Rectal smooth muscle tissue (tissue), 1 donor: Measurements from ENCODE around the gene REPS2.

ENCODE experiments used
- H3K27ac ChIP-seq: one replicate; pipeline ENCODE4 v1.7.0; 2013; ENCODE audit warnings: low read depth, low read length, inconsistent platforms
- H3K27me3 ChIP-seq: one replicate; pipeline ENCODE4 v1.7.0; 2013; ENCODE audit warnings: low read length; ENCODE audit not compliant: control insufficient read depth, insufficient read depth
- H3K36me3 ChIP-seq: one replicate; pipeline ENCODE4 v1.7.0; 2013; ENCODE audit warnings: low read length; ENCODE audit not compliant: control insufficient read depth, insufficient read depth
- H3K4me1 ChIP-seq: one replicate; pipeline ENCODE4 v1.7.0; 2013; ENCODE audit warnings: low read length; ENCODE audit not compliant: control insufficient read depth, insufficient read depth
- H3K4me3 ChIP-seq: one replicate; pipeline ENCODE4 v1.7.0; 2013; ENCODE audit warnings: low read length
- H3K9ac ChIP-seq: one replicate; pipeline ENCODE4 v1.7.0; 2013; ENCODE audit warnings: low read length

REPS2 gene

DNA sequence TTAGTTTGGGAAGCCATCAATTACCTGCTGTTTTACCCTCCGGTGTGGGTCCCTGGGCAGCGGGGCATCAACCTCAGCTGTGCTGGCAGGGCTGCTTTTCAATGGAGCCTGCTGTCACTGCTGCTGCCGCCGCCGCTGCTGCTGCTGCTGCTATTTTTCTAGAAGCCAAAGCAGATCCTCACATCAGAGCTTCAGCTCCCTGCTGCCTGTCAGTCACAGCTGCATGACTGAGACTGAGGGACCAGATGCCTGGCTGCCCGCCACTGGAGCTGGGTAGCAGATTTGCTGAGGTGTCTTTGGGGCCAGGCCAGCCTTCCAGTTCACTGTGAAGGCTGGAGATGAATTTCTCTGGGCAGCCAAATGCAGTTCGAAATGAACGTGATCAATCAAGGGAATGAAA is 228.2 kb downstream of the REPS2 start:
- H3K9ac ChIP-seq = no peak overlapping the region
- no peaks in the 10 kb centered on the region for H3K36me3 ChIP-seq
- no peak overlapping the region for H3K4me3 ChIP-seq
- H3K27ac ChIP-seq = no peak overlapping the region
- peaks cover 3% of the 10 kb centered on the region for H3K27me3 ChIP-seq
- no peaks in the 10 kb centered on the region for H3K4me1 ChIP-seq

DNA sequence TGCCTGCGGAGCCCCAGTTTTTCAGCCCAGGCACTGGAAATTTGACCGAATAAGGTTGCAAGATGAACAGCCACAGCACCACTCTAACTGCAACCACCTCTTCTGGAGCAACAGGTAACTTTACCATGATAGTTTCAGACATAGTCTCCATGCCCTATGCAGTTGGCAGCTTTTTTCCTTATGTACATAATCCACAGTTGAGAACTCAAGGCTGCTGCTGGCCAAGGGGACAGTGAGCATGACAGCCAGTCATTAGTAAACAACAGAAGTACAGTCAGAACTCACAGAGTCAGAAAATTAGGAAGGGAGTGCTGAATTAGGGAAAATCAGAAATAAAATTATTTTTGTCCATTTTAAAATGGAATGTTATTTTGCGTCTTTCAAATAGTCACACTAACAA is 235.9 kb downstream of the REPS2 start:
- Histone ChIP-seq H3K36me3 (no peaks in the 10 kb centered on the region), H3K9ac (no peak overlapping the region), H3K27ac (no peak overlapping the region), H3K4me3 (no peak overlapping the region), H3K27me3 (peaks cover 3% of the 10 kb centered on the region), H3K4me1 (no peaks in the 10 kb centered on the region)

DNA sequence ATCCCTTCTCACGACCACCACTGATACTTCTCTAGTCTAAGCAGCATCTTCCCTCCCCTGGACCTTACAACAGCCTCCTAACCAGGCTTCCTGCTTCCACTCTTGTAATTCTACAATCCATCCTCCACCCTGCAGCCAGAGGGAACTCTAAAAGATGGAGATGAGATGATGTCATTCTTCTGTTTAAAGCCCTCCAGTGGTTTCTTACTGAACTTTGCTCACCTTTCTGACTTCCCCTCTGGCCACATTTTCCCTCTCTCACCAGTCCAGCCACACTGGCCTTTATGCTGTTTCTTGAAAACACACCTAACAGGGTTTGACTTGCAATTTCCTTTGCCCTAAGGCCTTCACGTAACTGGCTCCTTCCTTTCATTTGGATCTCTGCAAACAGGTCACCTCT is 237.1 kb downstream of the REPS2 start:
- no peaks in the 10 kb centered on the region for H3K4me1 ChIP-seq
- no peaks in the 10 kb centered on the region for H3K27me3 ChIP-seq
- no peaks in the 10 kb centered on the region for H3K36me3 ChIP-seq
- H3K4me3 ChIP-seq = no peak overlapping the region
- H3K9ac ChIP-seq = no peak overlapping the region
- H3K27ac ChIP-seq = no peak overlapping the region

DNA sequence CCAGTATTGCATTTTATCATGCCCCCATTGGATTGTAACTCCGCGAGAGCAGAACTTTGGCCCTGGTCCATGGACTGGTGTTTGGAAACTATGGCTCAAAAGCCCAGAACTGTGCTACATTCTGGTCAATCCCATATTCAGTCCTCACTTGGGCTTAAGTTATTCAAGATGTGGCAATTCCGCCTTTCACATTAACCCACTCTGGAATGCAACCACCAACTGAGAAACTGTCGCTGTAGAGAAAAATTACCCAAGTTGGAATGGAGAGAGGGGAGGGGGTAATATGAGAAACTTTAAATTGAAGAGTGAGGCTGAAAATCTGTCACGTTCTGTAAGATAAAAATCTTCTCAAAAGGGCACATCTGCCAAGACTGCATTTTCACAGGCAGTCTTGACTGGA is 239.0 kb downstream of the REPS2 start:
- Histone ChIP-seq H3K27me3 (no peaks in the 10 kb centered on the region), H3K27ac (no peak overlapping the region), H3K36me3 (no peaks in the 10 kb centered on the region), H3K4me3 (no peak overlapping the region), H3K9ac (no peak overlapping the region), H3K4me1 (no peaks in the 10 kb centered on the region)

DNA sequence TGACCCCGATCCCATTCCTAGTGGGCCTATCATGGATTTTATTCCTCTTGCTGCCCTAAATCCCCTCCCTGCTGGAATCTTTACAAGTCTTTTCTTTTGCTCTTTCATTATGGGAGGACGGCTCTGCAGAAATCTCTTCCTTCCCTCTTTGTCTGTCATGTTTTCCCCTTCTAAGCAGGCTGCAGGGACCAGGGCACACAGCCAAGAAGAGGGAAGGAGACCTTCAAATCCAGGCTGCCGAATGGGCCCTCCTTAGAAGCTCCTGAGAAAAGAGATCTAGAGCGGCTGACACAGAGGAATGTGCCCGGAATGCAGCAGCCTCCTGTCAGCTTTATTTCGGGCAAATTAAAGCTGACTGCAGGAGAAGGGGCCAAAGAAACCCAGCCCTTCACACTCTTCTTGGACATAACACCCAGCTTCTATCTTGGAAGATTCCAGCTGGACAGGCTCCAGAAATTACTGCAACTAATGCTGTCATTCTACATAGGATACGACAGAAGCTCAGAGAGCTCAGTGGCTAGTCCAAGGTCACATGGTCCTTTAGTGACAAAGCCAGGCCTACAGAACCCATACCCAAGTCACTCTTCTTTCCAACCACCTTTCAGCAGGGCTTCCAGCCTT is 240.8 kb downstream of the REPS2 start:
- no peaks in the 10 kb centered on the region for H3K4me1 ChIP-seq
- H3K4me3 ChIP-seq = no peak overlapping the region
- H3K27me3 ChIP-seq = no peaks in the 10 kb centered on the region
- H3K9ac ChIP-seq = no peak overlapping the region
- H3K27ac ChIP-seq = no peak overlapping the region
- no peaks in the 10 kb centered on the region for H3K36me3 ChIP-seq

DNA sequence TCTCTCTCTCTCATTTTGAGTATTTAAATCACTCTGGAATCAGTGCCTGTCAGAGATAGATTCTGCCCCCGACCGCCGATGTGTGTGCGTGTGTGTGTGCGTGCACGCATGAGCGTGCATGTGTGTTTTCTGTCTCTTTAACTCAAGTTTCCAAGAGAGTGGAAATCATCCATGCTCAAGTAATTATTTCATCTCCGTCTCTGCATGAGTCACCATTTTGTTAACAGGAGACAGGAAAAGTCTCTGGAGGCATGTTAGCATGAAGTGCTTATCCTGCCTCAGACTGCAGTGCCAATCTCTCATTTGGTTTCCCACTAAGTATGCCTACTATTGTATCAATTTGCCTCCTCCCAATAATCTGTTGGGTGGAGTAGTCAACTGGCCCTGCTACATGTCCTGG is 245.6 kb downstream of the REPS2 start:
- H3K9ac ChIP-seq = no peak overlapping the region
- no peak overlapping the region for H3K27ac ChIP-seq
- no peaks in the 10 kb centered on the region for H3K36me3 ChIP-seq
- no peaks in the 10 kb centered on the region for H3K27me3 ChIP-seq
- H3K4me1 ChIP-seq = no peaks in the 10 kb centered on the region
- no peak overlapping the region for H3K4me3 ChIP-seq
